Breast epithelium (tissue), 3 donors: ENCODE results near the gene RAD51C.

Experiments
- CTCF ChIP-seq, 3 donors: fragments of 450-650 bp; IDR thresholded peaks; one replicate each; pipeline ENCODE4 v1.5.1; 2016 to 2017; ENCODE audit warnings: antibody characterized with exemption in 3 of 3, mild to moderate bottlenecking in 3 of 3, moderate library complexity in 3 of 3
- POLR2A ChIP-seq: fragments of 450-650 bp; IDR thresholded peaks from one replicate; pipeline ENCODE4 v1.6.1; 2016; ENCODE audit warnings: antibody characterized with exemption, mild to moderate bottlenecking, moderate library complexity
- POLR2AphosphoS5 ChIP-seq, 3 donors: sonication (generic); formaldehyde crosslinking; IDR thresholded peaks; one replicate each; pipeline ENCODE4 v1.6.1; 2017; ENCODE audit warnings: antibody characterized with exemption in 3 of 3

- no peak for TF ChIP-seq CTCF (IDR thresholded peaks at IDR 0.05)
- TF ChIP-seq POLR2A = no peak
- TF ChIP-seq POLR2AphosphoS5 (IDR thresholded peaks at IDR 0.05) = no peak
Observed at GRCh38 chr17:58666858-58667267, 25.5 kb upstream of the RAD51C start.
